Articular chondrocyte of knee joint (primary cell): ENCODE data around the gene FABP7. TPM values are rescaled to one million over a fixed set of nuclear protein-coding genes. Genes with fewer than 3 reads are reported as not detected.

Experiments
- small RNA-seq: library from RNA; depleted of rRNA; stranded (forward); fragments of <200 nt; gene quantifications from one replicate; pipeline ENCODE3, GENCODE V24; 2012
- total RNA-seq: library from RNA; depleted of rRNA; stranded (reverse); fragments of >200 nt; gene quantifications from 2 replicates; pipeline ENCODE4 v1.2.3, GENCODE V29; 2012

FABP7 gene
- not detected in 2 replicates for total RNA-seq

GRCh38 chr6:122779667-122780066 is at the start of gene FABP7:
FABP7 (plus strand) TSS chr6:122779716; CDS start chr6:122779795, 79 bp downstream.

GRCh38 chr6:122789182-122790027 is 9.9 kb downstream of the FABP7 start, which contains the start of gene SMPDL3A:
SMPDL3A (plus strand) TSS chr6:122789258; CDS start chr6:122789347, 89 bp downstream.

Small RNA genes within 50 kb of the gene (small RNA-seq; reads per million reads assigned to genes)
- not detected for gene RN7SL564P

Other genes with a start within 250 kb of the FABP7 start
- 0.13 and 0.97 TPM in 2 replicates for gene PKIB, start 169.3 kb upstream of the FABP7 start, total RNA-seq
- gene SMPDL3A, start 9.5 kb downstream of the FABP7 start, total RNA-seq, result 15.1 and 21.3 TPM in 2 replicates
- gene CLVS2, start 216.5 kb downstream of the FABP7 start, total RNA-seq, result 0.11 and 0.13 TPM in 2 replicates